Activated CD4-positive, alpha-beta T cell treated with anti-CD3 and anti-CD28 coated beads, Interleukin-2, amount 50 U/mL, for 16 hours (primary cell): Measurements from ENCODE around the gene ARPC1A.
A peak's percentile ranks its signal among the peaks of the same experiment; 100 is the strongest.

ENCODE experiments used
- DNase-seq: peaks from one replicate; pipeline ENCODE4 v3.0.0-alpha.2; 2020

Gene ARPC1A

GRCh38 chr7:99392046-99392445 is 66.3 kb downstream of the ARPC1A start:
- no peak for DNase-seq

- DNase-seq, result peak; percentile 82
Observed at GRCh38 chr7:99392659-99393354, 67.1 kb downstream of the ARPC1A start.

GRCh38 chr7:99393355-99394187 is 67.9 kb downstream of the ARPC1A start:
- DNase-seq, result no peak

DNA sequence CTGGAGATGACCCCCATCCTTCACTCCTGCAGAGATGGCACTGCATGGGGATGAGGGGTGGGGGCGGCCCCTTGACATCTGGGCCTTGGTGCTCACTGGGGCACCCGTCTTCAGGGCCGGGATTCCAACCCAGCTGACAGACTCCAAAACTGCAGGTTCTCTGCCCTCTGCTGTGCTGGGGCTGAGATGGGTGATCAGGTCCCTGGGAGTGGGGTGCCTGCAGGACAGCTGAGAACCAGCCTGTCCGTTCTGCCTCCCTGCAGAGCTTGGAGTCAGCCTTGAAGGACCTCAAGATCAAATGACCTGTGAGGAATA is 68.4 kb downstream of the ARPC1A start:
- no peak for DNase-seq

GRCh38 chr7:99395616-99396327 is 70.1 kb downstream of the ARPC1A start:
- no peak for DNase-seq

GRCh38 chr7:99396418-99397296 is 71.0 kb downstream of the ARPC1A start:
- no peak for DNase-seq

DNA sequence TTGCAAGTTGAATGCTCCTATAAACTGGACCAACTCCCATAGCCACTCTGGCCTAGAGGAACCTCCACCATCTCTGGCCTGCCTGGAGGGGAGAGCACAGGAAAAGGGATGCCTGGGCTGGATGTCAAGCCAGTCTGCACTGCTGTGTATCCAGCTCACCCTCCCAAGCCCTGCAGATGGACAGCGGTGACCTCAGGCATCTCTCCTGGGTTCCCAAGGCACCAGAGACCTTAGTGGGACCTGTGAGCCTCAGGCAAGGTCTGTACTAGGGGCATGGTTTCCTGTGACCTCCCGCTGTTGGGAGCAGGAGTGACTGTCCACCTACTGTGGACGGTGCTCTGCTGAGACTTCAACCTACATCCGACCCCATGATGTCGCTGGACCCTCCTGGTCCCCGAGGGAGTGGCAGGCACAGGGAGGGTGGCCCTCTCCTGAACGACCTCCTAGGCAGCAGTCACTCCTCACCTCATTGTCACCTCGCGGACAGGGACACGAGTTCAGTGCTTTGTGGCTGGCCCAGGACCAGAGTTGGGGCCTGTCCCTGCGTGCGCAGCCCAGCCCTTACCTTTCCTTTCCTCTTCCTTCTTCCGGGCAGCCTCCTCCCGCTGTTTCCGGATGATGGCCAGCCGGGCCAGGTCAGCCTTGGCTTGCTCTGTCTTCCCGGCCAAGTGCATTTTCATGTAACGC is 71.7 kb downstream of the ARPC1A start:
- no peak for DNase-seq

GRCh38 chr7:99398891-99399445 is 73.3 kb downstream of the ARPC1A start:
- DNase-seq, result no peak

DNA sequence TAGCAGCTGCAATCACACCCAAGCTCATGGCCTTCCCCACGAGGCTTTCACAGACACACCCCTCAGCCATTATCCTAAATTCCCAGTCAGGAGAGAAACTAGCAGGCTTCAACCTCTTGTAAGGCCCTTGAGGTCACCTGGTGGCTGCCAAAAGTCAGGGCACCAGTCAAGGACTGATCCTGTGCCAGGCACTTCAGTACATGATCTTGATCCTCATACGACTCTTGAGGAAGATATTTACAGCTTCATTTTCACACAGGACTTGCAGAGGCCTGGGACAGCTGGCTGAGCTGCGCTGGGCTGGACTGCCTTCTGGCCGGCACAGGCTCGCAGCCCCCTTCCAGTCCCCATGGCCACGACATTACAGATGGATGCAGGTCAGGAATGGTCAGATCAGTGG is 73.9 kb downstream of the ARPC1A start:
- no peak for DNase-seq

GRCh38 chr7:99402854-99403253 is 77.2 kb downstream of the ARPC1A start:
- no peak for DNase-seq

GRCh38 chr7:99403764-99404163 is 78.1 kb downstream of the ARPC1A start:
- no peak for DNase-seq

DNA sequence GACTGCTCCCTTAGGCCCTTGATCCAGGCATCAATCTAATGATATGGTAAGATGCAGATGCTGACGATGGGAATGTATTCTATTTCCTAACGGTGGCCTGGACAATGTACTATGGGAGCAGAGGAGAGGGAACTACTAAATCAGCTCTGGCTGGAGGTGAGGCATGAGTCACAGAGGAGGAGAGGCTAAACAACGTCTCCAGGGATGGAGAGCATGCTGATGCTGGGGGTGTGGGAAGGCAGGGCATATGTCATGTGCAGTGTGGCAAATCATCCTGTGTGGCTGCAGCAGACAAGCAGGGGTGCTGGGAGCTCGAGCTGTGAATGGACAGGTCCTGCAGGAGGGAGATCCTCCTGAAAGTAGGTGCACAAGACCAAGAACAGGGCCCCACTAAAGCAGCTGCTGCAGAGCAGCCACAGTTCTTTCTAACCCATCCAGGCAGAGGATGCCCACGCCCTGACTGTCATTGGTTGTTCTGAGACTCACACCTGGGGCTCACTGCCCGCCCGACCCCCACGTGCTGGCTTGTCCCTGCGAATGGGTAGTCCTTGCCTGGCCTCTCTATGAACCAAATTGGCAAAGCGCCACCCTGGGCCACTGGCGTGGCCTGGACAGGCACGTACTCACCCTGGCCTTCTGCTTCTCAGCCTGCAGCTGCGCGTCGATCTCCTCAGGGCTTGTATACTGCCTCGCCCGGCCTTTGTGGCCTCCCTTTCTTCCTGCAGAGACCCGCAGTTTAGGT is 78.7 kb downstream of the ARPC1A start:
- no peak for DNase-seq

DNA sequence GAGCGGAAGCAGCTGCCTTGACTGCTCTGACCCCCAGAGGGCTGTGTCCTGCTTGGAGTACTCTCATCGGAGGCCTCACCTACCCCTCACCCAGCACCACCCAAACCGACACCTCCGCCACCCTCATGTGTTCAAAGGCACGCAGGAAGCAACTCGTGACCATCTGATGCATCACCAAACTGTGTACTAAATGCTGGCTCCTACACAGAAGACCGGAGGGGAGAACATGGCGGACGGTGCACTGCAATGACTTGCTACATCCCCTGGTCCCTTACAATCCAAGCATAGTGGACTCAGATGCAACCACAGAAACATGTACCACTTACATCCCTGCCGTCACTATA is 79.3 kb downstream of the ARPC1A start:
- no peak for DNase-seq

DNA sequence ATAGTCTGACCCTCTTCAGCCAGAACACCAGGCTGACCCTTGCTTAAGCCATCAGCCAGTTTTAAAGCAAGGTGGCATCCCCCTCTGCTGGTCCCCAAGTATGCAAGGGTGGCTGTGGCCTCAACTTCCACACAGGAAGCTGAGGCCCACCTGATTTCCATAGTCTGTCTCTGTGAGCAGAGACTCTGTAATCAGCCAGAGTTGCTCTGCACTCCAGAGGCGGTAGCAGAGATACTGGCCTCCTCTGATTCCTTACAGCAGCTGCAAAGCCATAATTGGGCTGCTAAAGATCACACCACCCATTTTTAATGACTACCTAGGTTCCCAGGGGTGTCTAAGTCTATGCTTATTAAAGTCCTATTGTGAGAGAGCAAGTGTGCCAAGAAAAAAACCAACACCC is 80.9 kb downstream of the ARPC1A start:
- DNase-seq, result no peak

GRCh38 chr7:99407872-99408378 is 82.2 kb downstream of the ARPC1A start:
- DNase-seq, result no peak

DNA sequence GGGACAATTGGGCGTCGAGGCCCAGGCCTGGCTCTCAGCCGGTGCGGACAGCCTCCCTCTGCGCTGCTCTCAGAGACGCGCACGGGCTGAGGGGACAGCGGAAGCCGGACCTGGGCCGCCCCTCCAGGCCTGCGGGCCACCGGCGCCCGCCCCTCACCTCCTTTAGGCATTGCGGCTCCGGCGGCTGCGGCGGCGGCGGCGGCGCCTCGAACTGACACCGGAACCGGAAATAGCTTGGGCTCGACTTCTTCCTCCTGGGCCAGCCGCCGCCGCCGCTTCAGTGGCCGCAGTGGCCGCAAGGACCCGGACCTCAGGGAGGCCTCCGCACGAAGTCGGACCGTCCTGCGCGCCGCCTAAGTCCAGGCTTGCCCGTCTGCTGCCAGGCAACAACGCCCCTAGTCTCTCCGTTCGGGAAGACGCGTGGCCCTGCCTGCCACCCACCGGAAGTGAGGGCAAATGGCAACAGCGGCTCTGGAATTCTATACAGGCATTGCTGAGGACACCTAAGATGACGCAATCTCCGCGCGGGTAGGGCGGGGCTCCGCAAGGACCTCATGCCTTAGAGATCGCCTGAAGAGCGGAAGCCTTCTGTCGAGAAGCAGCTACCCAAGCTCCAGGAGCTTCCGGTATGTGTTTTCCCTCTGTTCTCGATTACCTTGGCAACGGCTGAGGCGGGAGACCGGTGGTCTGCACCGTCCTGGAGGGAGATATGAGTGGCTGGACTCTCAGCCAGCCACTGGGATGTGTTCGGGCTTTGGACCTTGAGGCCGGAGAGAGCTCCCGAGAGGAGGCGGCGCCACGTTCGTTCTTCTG is 82.9 kb downstream of the ARPC1A start, which contains the start of the genes BUD31 and PDAP1:
Gene BUD31 (plus strand): TSS at position 591 of the 813 bp plus-strand sequence. CDS start 2,124 bp downstream, outside the sequence.
Gene PDAP1 (minus strand): TSS at position 219 of the 813 bp plus-strand sequence. CDS start 49 bp downstream, at position 170.
- peak; percentile 94 for DNase-seq

DNA sequence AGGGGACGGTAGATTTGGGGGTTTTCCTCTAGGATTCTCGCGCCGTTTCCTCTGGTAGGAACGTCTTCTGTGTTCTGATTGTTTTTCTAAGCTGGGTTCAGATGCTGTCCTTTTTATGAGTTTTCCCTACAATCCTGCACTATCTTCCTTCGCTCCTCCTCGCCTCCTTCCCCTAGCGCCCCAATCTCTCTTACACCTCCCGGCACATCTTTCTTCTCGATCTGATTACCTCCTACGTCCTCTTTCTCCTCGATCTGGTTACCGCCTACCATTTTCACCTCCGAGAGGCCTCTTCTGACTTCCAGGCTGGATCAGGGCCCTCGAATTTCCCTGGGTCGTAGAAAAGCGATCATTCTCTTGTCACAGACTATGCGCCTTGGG is 83.5 kb downstream of the ARPC1A start:
- DNase-seq, result no peak

- DNase-seq, result no peak
Observed at GRCh38 chr7:99409806-99410205, 84.1 kb downstream of the ARPC1A start.

- no peak for DNase-seq
Observed at GRCh38 chr7:99410635-99411034, 84.9 kb downstream of the ARPC1A start.
